ENCODE data around the gene DLG2. TPM values are rescaled to one million over a fixed set of nuclear protein-coding genes. Genes with fewer than 3 reads are reported as not detected.

Gene DLG2
- total RNA-seq, 2 experiments from 2014 or later: 2.0 to 2.1 TPM

DNA sequence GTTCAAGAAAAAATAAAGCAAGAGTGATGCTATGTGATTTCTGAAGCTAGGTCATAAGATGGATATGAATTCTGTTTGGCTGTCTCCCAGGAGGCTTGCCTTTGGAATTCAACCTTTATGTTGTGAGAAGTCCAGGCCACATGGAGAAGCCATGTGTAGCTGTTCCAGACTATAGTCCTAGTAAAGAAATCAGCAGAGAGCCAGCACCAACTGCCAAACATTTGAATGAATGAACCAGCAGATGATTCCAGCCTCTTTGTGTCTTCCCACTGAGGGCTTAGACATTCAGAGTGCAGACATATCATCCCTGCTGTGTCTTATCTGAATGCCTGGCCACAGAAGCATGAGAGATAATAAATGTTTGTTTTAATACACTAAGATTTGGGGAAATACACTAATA, 1150.6 kb downstream of the DLG2 start:
- CTCF ChIA-PET: no interaction called here
- POLR2A ChIA-PET: no interaction called here
- intact Hi-C loops (cut with DNase I, micrococcal nuclease): no loop called here
- Mint-ChIP-seq H3K27me3 (no peaks in the 10 kb centered on the region), H3K9me3 (peaks cover 11% of the 10 kb centered on the region), H3K4me3 (no peak overlapping the region), H3K36me3 (ENCODE audit: low read depth) (no peaks in the 10 kb centered on the region), H3K27ac (no peak overlapping the region), H3K4me1 (ENCODE audit: low read depth) (no peaks in the 10 kb centered on the region)
- ATAC-seq (ENCODE audit: poor library complexity) (no peak), DNase-seq (no peak)
- Histone ChIP-seq H3K4me3 (ENCODE audit: low read length) (no peak overlapping the region), H3K9me3 (ENCODE audit: control insufficient read depth in 1 of 2, insufficient read depth in 1 of 2, low read length in 2 of 2) (no peaks in the 10 kb centered on the region), H3K36me3 (ENCODE audit: insufficient read depth, low read length) (no peaks in the 10 kb centered on the region), H3K4me1 (ENCODE audit: insufficient read depth, low read length) (no peaks in the 10 kb centered on the region), H3K27ac (ENCODE audit: low read depth in 1 of 2, low read length in 2 of 2) (no peak overlapping the region), H3K27me3 (ENCODE audit: control insufficient read depth in 1 of 2, insufficient read depth in 2 of 2, low read length in 2 of 2) (no peaks in the 10 kb centered on the region)
- TF ChIP-seq, protein P1, sequence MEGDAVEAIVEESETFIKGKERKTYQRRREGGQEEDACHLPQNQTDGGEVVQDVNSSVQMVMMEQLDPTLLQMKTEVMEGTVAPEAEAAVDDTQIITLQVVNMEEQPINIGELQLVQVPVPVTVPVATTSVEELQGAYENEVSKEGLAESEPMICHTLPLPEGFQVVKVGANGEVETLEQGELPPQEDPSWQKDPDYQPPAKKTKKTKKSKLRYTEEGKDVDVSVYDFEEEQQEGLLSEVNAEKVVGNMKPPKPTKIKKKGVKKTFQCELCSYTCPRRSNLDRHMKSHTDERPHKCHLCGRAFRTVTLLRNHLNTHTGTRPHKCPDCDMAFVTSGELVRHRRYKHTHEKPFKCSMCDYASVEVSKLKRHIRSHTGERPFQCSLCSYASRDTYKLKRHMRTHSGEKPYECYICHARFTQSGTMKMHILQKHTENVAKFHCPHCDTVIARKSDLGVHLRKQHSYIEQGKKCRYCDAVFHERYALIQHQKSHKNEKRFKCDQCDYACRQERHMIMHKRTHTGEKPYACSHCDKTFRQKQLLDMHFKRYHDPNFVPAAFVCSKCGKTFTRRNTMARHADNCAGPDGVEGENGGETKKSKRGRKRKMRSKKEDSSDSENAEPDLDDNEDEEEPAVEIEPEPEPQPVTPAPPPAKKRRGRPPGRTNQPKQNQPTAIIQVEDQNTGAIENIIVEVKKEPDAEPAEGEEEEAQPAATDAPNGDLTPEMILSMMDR (IDR thresholded peaks at IDR 0.05): no peak

DNA sequence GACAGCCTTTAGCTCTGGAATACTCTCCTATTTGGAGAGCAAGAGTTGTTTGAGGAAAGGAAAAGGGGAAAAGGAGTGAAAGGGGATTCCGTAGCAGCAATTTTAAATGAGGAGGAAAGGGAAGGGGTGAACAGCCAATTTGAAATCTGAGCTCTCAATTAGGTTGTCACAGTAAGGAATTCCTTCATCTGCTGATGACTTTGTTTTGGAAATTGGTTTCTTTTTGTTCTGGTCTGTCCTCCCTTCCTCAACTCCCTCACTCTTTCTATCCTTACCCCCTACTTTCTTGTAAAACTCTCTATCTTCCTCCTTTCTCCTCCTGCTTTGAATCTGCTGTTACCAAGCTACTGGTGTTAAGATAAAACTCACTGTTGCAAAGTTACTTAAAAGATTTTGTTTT, 1155.6 kb downstream of the DLG2 start:
- H3K36me3 Mint-ChIP-seq (ENCODE audit: low read depth): no peaks in the 10 kb centered on the region
- POLR2A ChIA-PET: no interaction called here
- CTCF ChIA-PET: no interaction called here
- DNase-seq: no peak
- intact Hi-C loops (cut with DNase I, micrococcal nuclease): no loop called here
- Histone ChIP-seq H3K27me3 (ENCODE audit: control insufficient read depth in 1 of 2, insufficient read depth in 2 of 2, low read length in 2 of 2) (no peaks in the 10 kb centered on the region), H3K36me3 (ENCODE audit: insufficient read depth, low read length) (no peaks in the 10 kb centered on the region), H3K4me1 (ENCODE audit: insufficient read depth, low read length) (no peaks in the 10 kb centered on the region), H3K9me3 (ENCODE audit: control insufficient read depth in 1 of 2, insufficient read depth in 1 of 2, low read length in 2 of 2) (no peaks in the 10 kb centered on the region), H3K27ac (ENCODE audit: low read depth in 1 of 2, low read length in 2 of 2) (no peak overlapping the region), H3K4me3 (ENCODE audit: low read length) (no peak overlapping the region)
- H3K27ac Mint-ChIP-seq: no peak overlapping the region
- peaks cover 13% of the 10 kb centered on the region for H3K9me3 Mint-ChIP-seq
- H3K4me1 Mint-ChIP-seq (ENCODE audit: low read depth): no peaks in the 10 kb centered on the region
- H3K27me3 Mint-ChIP-seq: no peaks in the 10 kb centered on the region
- TF ChIP-seq, protein P1 (IDR thresholded peaks at IDR 0.05): no peak
- H3K4me3 Mint-ChIP-seq: no peak overlapping the region
- no peak for ATAC-seq (ENCODE audit: poor library complexity)

- no peak overlapping the region for H3K4me3 ChIP-seq (ENCODE audit: low read length)
- TF ChIP-seq, protein P1 (IDR thresholded peaks at IDR 0.05): no peak
- Mint-ChIP-seq H3K4me3 (no peak overlapping the region), H3K27me3 (no peaks in the 10 kb centered on the region), H3K36me3 (ENCODE audit: low read depth) (no peaks in the 10 kb centered on the region), H3K9me3 (peaks cover 9% of the 10 kb centered on the region), H3K27ac (no peak overlapping the region), H3K4me1 (ENCODE audit: low read depth) (no peaks in the 10 kb centered on the region)
- H3K4me1 ChIP-seq (ENCODE audit: insufficient read depth, low read length): no peaks in the 10 kb centered on the region
- ATAC-seq (ENCODE audit: poor library complexity) (no peak), DNase-seq (no peak)
- H3K27ac ChIP-seq (ENCODE audit: low read depth in 1 of 2, low read length in 2 of 2): no peak overlapping the region
- no peaks in the 10 kb centered on the region for H3K9me3 ChIP-seq (ENCODE audit: control insufficient read depth in 1 of 2, insufficient read depth in 1 of 2, low read length in 2 of 2)
- intact Hi-C loops (cut with DNase I, micrococcal nuclease): no loop called here
- H3K36me3 ChIP-seq (ENCODE audit: insufficient read depth, low read length): no peaks in the 10 kb centered on the region
- ChIA-PET POLR2A (no interaction called here), CTCF (no interaction called here)
- no peaks in the 10 kb centered on the region for H3K27me3 ChIP-seq (ENCODE audit: control insufficient read depth in 1 of 2, insufficient read depth in 2 of 2, low read length in 2 of 2)
Observed at GRCh38 chr11:84468235-84468634, 1158.9 kb downstream of the DLG2 start.
